H1 (cell line): ENCODE results near the gene NRBF2. TPM values are rescaled to one million over a fixed set of nuclear protein-coding genes. Genes with fewer than 3 reads are reported as not detected.

Experiments
- CTCF ChIA-PET: fragments of 300-600 bp; sonication (Branson Sonifier 250); formaldehyde crosslinking; loops from one replicate; lab custom pipeline; 2021; ENCODE audit not compliant: partially characterized antibody; lab: Charles Lee
- POLR2A ChIA-PET: fragments of 300-600 bp; sonication (Branson Sonifier 250); formaldehyde crosslinking; loops from one replicate; lab custom pipeline; 2021; ENCODE audit warnings: inconsistent platforms; ENCODE audit not compliant: partially characterized antibody; lab: Charles Lee
- DNase-seq, 2 experiments: peaks; one replicate each; pipeline versions ENCODE4 v3.0.0 to v3.0.0-alpha.2; 2010 to 2022; ENCODE audit warnings: low spot score in 2 of 2, low read depth in 1 of 2, mixed read lengths in 1 of 2
- FAIRE-seq: peaks from 2 replicates; lab custom pipeline; 2011; peaks lifted over from hg19 to GRCh38; lab: Jason Lieb, UNC
- H2AFZ ChIP-seq: 2 replicates; pipeline ENCODE4 v1.8.1; 2012; ENCODE audit warnings: low read length, inconsistent platforms
- H2AK5ac ChIP-seq: 2 replicates; pipeline ENCODE4 v1.6.1; 2013; ENCODE audit warnings: low read depth, low read length
- H2BK120ac ChIP-seq: replicated peaks from 2 replicates; pipeline ENCODE3; 2013; ENCODE audit warnings: low read depth, low read length, inconsistent platforms
- H2BK12ac ChIP-seq: 2 replicates; pipeline ENCODE4 v1.6.1; 2013; ENCODE audit warnings: low read depth, low read length
- H2BK15ac ChIP-seq: 2 replicates; pipeline ENCODE4 v1.6.1; 2013; ENCODE audit warnings: low read length
- H2BK20ac ChIP-seq: 2 replicates; pipeline ENCODE4 v1.6.1; 2013; ENCODE audit warnings: low read length
- H2BK5ac ChIP-seq: 2 replicates; pipeline ENCODE4 v1.6.1; 2013; ENCODE audit warnings: low read depth, low read length
- H3K14ac ChIP-seq: 2 replicates; pipeline ENCODE4 v1.6.1; 2013; ENCODE audit warnings: inconsistent platforms; ENCODE audit not compliant: insufficient read length
- H3K18ac ChIP-seq: 2 replicates; pipeline ENCODE4 v1.6.1; 2013; ENCODE audit warnings: low read length; ENCODE audit errors: extremely low read depth
- H3K23ac ChIP-seq: 2 replicates; pipeline ENCODE4 v1.6.1; 2013; ENCODE audit warnings: inconsistent platforms; ENCODE audit not compliant: insufficient read length
- H3K23me2 ChIP-seq: 2 replicates; pipeline ENCODE4 v1.6.1; 2013; ENCODE audit warnings: low read depth, low read length
- H3K27ac ChIP-seq: 2 replicates; pipeline ENCODE4 v1.6.1; 2011; ENCODE audit warnings: low read depth, low read length, inconsistent platforms
- H3K27me3 ChIP-seq, 4 experiments: replicated peaks in 1 of 4; 1 replicate in 1 of 4; 2 replicates in 3 of 4; pipeline versions ENCODE4 v1.6.1 to v1.8.1; 2011 to 2013; ENCODE audit warnings: low read length in 3 of 4, mild to moderate bottlenecking in 3 of 4, inconsistent platforms in 2 of 4, mixed read lengths in 2 of 4, moderate library complexity in 1 of 4; ENCODE audit not compliant: control insufficient read depth in 3 of 4, insufficient read depth in 3 of 4; ENCODE audit errors: extremely low read depth in 1 of 4
- H3K36me3 ChIP-seq, 4 experiments: 2 replicates each; pipeline versions ENCODE4 v1.6.1 to v1.8.1; 2011 to 2013; ENCODE audit warnings: mild to moderate bottlenecking in 4 of 4, low read length in 3 of 4, moderate library complexity in 2 of 4, control low read depth in 1 of 4, inconsistent platforms in 1 of 4; ENCODE audit not compliant: insufficient read depth in 4 of 4, control insufficient read depth in 2 of 4
- H3K4ac ChIP-seq: replicated peaks from 2 replicates; pipeline ENCODE3; 2013; ENCODE audit warnings: low read length, low read depth, mixed read lengths, inconsistent platforms; ENCODE audit not compliant: insufficient read length
- H3K4me1 ChIP-seq, 4 experiments: replicated peaks in 1 of 4; 1 replicate in 1 of 4; 2 replicates in 3 of 4; pipeline versions ENCODE4 v1.6.1 to v1.8.1; 2011 to 2013; ENCODE audit warnings: low read length in 3 of 4, inconsistent platforms in 2 of 4, mixed read lengths in 1 of 4; ENCODE audit not compliant: insufficient read depth in 4 of 4, control insufficient read depth in 3 of 4
- H3K4me2 ChIP-seq, 2 experiments: 2 replicates each; pipeline versions ENCODE4 v1.6.1 to v1.8.1; 2011 to 2013; ENCODE audit warnings: low read depth in 2 of 2, low read length in 2 of 2, control low read depth in 1 of 2, inconsistent platforms in 1 of 2, mild to moderate bottlenecking in 1 of 2; ENCODE audit not compliant: insufficient read depth in 1 of 2
- H3K4me3 ChIP-seq, 4 experiments: fragments of 200-600, 300-600 bp in 1 of 4; sonication (generic), shearing (Covaris generic), sonication (Bioruptor Twin) in 1 of 4; 2 replicates each; pipeline versions ENCODE4 v1.5.1 to v1.8.1; 2011 to 2016; ENCODE audit warnings: low read length in 4 of 4, low read depth in 3 of 4, control low read depth in 2 of 4, inconsistent platforms in 2 of 4, mild to moderate bottlenecking in 2 of 4, mixed read lengths in 1 of 4, moderate library complexity in 1 of 4; ENCODE audit not compliant: insufficient read depth in 2 of 4; ENCODE audit errors: extremely low read depth in 1 of 4
- H3K56ac ChIP-seq: replicated peaks from 2 replicates; pipeline ENCODE3; 2013; ENCODE audit warnings: low read depth, mild to moderate bottlenecking, mixed read lengths, low read length, inconsistent platforms; ENCODE audit not compliant: insufficient read length
- H3K79me1 ChIP-seq: 2 replicates; pipeline ENCODE4 v1.6.1; 2013; ENCODE audit warnings: low read depth, low read length, control low read depth
- H3K79me2 ChIP-seq, 2 experiments: 2 replicates each; pipeline versions ENCODE4 v1.6.1 to v1.8.1; 2012 to 2013; ENCODE audit warnings: low read length in 2 of 2, mild to moderate bottlenecking in 2 of 2, inconsistent platforms in 1 of 2; ENCODE audit not compliant: insufficient read depth in 2 of 2, control insufficient read depth in 1 of 2
- H3K9ac ChIP-seq, 4 experiments: replicated peaks in 1 of 4; 1 replicate in 1 of 4; 2 replicates in 3 of 4; pipeline versions ENCODE4 v1.6.1 to v1.8.1; 2011 to 2013; ENCODE audit warnings: low read depth in 3 of 4, low read length in 3 of 4, control low read depth in 2 of 4, mild to moderate bottlenecking in 2 of 4, moderate library complexity in 2 of 4, inconsistent platforms in 1 of 4; ENCODE audit errors: extremely low read depth in 1 of 4
- H3K9me3 ChIP-seq, 2 experiments: 2 replicates each; pipeline versions ENCODE4 v1.6.1 to v1.8.1; 2012 to 2013; ENCODE audit warnings: mild to moderate bottlenecking in 2 of 2, moderate library complexity in 2 of 2, control low read depth in 1 of 2, inconsistent platforms in 1 of 2, low read depth in 1 of 2, low read length in 1 of 2, mixed read lengths in 1 of 2; ENCODE audit not compliant: insufficient read depth in 2 of 2
- H4K20me1 ChIP-seq, 2 experiments: replicated peaks in 1 of 2; 2 replicates each; pipeline versions ENCODE3 to v1.8.1; 2011 to 2013; ENCODE audit warnings: inconsistent platforms in 2 of 2, low read length in 2 of 2, mild to moderate bottlenecking in 1 of 2; ENCODE audit not compliant: insufficient read depth in 2 of 2, control insufficient read depth in 1 of 2
- H4K5ac ChIP-seq: 2 replicates; pipeline ENCODE4 v1.6.1; 2013; ENCODE audit warnings: low read length, low read depth, mixed read lengths, inconsistent platforms; ENCODE audit not compliant: insufficient read length
- H4K8ac ChIP-seq: 2 replicates; pipeline ENCODE4 v1.8.0; 2013; ENCODE audit warnings: mild to moderate bottlenecking, moderate library complexity, low read length, inconsistent platforms; ENCODE audit not compliant: insufficient read depth; ENCODE audit errors: extremely low read depth
- H4K91ac ChIP-seq: replicated peaks from 2 replicates; pipeline ENCODE3; 2013; ENCODE audit warnings: low read length, mixed read lengths, inconsistent platforms; ENCODE audit not compliant: insufficient read length
- EZH2 ChIP-seq: fragments of 200-600 bp; sonication (generic); IDR thresholded peaks from 2 replicates; pipeline ENCODE4 v1.7.1; 2012; ENCODE audit warnings: low read depth, mild to moderate bottlenecking, moderate library complexity, low read length, inconsistent platforms; ENCODE audit not compliant: severe bottlenecking
- PHF8 ChIP-seq: fragments of 200-600 bp; sonication (generic); conservative IDR thresholded peaks from 2 replicates; pipeline ENCODE4 v1.7.1; 2012; ENCODE audit warnings: low read depth, mild to moderate bottlenecking, inconsistent platforms, low read length, moderate library complexity
- WGBS, 2 experiments: shearing (Covaris generic) in 1 of 2; methylation state at CpG; one replicate each; pipeline versions ENCODE4 v1.1.6 to v1.1.7; 2013 to 2015; ENCODE audit warnings: low lambda C conversion rate in 2 of 2, mixed read lengths in 2 of 2, inconsistent platforms in 1 of 2, low coverage in 1 of 2, missing lambda C conversion rate in 1 of 2; ENCODE audit not compliant: insufficient replicate concordance in 2 of 2, insufficient coverage in 1 of 2, insufficient read length in 1 of 2; ENCODE audit errors: extremely low coverage in 1 of 2, missing lambda C conversion rate in 1 of 2; 5-methylcytosine and 5-hydroxymethylcytosine counted together
- polyA plus RNA-seq, 7 experiments: library from polyadenylated mRNA; depleted of rRNA in 3 of 7; stranded (reverse) in 5 of 7; unstranded in 2 of 7; fragments of >200 nt in 5 of 7; fragments of 200-250 nt in 2 of 7; gene quantifications; 1 replicate in 5 of 7; 2 replicates in 1 of 7; 4 replicates in 1 of 7; pipeline versions ENCODE4 v1.2.1 to v1.2.3, GENCODE V29; 2011 to 2013; ENCODE audit warnings: missing spikeins in 2 of 7, mixed read lengths in 2 of 7
- total RNA-seq: library from RNA; stranded (reverse); fragmentation: NEBNext Ultra II Directional; extraction: Animal tissue kit (Norgen Biotek cat#: 25700); gene quantifications from 2 replicates; pipeline ENCODE4 v1.2.1, GENCODE V29; 2021

NRBF2 gene
- total and polyA plus RNA-seq, 2 of the 8 experiments (the other 6 are each of a cell fraction or from before 2014, with no cell fraction given), result 11.0 to 29.9 TPM

DNA sequence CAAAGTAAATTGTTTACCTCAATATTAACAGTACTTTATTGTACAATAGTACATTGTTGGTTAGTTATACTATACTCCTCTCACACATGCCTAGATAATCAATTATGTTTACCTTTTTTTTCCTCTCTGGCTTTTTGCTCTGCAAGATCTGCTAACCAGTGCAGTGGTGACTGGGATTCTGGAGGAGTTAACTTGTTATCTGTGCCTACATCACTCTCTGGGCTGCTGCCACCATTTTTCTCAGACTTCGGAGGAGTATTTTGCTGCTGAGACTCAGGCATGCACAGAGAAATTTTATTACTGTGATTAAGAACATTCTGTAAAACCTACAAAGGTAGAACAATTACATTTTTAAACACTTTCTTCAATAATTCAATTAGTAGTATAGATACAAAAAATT is 59.7 kb downstream of the NRBF2 start:
- Histone ChIP-seq H4K20me1 (peaks cover 2% of the 10 kb centered on the region in 2 experiments), H3K23me2 (no peaks in the 10 kb centered on the region), H4K8ac (no peak overlapping the region), H3K4me3 (no peak overlapping the region), H3K9ac (no peak overlapping the region), H2BK120ac (no peak overlapping the region), H3K4me2 (no peak overlapping the region), H3K79me2 (peaks cover 0 to 7% of the 10 kb centered on the region in 2 experiments; a peak in 2 of 4 replicates), H3K18ac (no peak overlapping the region), H2BK20ac (no peak overlapping the region), H3K27ac (no peak overlapping the region), H3K36me3 (peaks cover 11 to 96% (median 77%) of the 10 kb centered on the region in 4 experiments), H2BK12ac (no peak overlapping the region), H3K27me3 (no peaks in the 10 kb centered on the region), H2AFZ (no peak overlapping the region), H4K5ac (no peak overlapping the region), H3K9me3 (no peaks in the 10 kb centered on the region), H3K4me1 (no peaks in the 10 kb centered on the region), H2BK15ac (no peak overlapping the region), H2AK5ac (no peak overlapping the region), H3K14ac (no peak overlapping the region), H3K79me1 (no peaks in the 10 kb centered on the region; the same call in 1 of the 2 replicates), H4K91ac (no peak overlapping the region), H3K23ac (no peak overlapping the region), H3K4ac (no peak overlapping the region), H2BK5ac (no peak overlapping the region), H3K56ac (no peak overlapping the region)
- DNase-seq, result no peak
- TF ChIP-seq EZH2, result no peak
- TF ChIP-seq PHF8, result no peak
- ChIA-PET POLR2A (no interaction called here), CTCF (no interaction called here)
- no peak for FAIRE-seq
- 100% methylated on average over 1 of the region's 1 CpG; no CpG with 5 or more reads in 1 of the 2 experiments for WGBS, 2 experiments
